Neural cell (in vitro differentiated cells): Measurements from ENCODE around the gene MSANTD2. TPM values are rescaled to one million over a fixed set of nuclear protein-coding genes. Genes with fewer than 3 reads are reported as not detected.

Source experiments
- H2AFZ ChIP-seq: fragments of 200-600, 300-800 bp; sonication (generic), shearing (Covaris generic); 2 replicates; pipeline ENCODE4 v1.6.0; 2014; ENCODE audit warnings: low read depth, mild to moderate bottlenecking, antibody characterized with exemption, low read length, moderate library complexity
- H3F3A ChIP-seq: fragments of 200-600 bp; shearing (Covaris generic); 2 replicates; pipeline ENCODE4 v1.6.1; 2016; ENCODE audit warnings: mild to moderate bottlenecking, moderate library complexity, mixed read lengths, antibody characterized with exemption, low read length; ENCODE audit not compliant: insufficient read depth, poor library complexity, severe bottlenecking
- H3K27ac ChIP-seq: fragments of 200-600, 300-800 bp; sonication (generic), shearing (Covaris generic); 2 replicates; pipeline ENCODE4 v1.5.1; 2014; ENCODE audit warnings: mild to moderate bottlenecking, low read length, moderate library complexity
- H3K27me3 ChIP-seq: fragments of 300-800, 200-600 bp; sonication (generic), shearing (Covaris generic); 2 replicates; pipeline ENCODE4 v1.6.0; 2014; ENCODE audit warnings: mild to moderate bottlenecking, low read depth, low read length, moderate library complexity; ENCODE audit not compliant: insufficient read depth
- H3K36me3 ChIP-seq: fragments of 300-800, 200-600 bp; sonication (generic), shearing (Covaris generic); 2 replicates; pipeline ENCODE4 v1.5.1; 2014; ENCODE audit warnings: mild to moderate bottlenecking, antibody characterized with exemption, low read length, moderate library complexity; ENCODE audit not compliant: insufficient read depth
- H3K4me2 ChIP-seq: fragments of 300-800, 200-600 bp; sonication (generic), shearing (Covaris generic); 2 replicates; pipeline ENCODE4 v1.6.0; 2014; ENCODE audit warnings: mild to moderate bottlenecking, low read length
- H3K4me3 ChIP-seq: fragments of 300-800, 200-600 bp; sonication (generic), shearing (Covaris generic); 2 replicates; pipeline ENCODE4 v1.5.1; 2014; ENCODE audit warnings: mild to moderate bottlenecking, low read length, moderate library complexity
- H3K79me2 ChIP-seq: fragments of 200-600 bp; shearing (Covaris generic); replicated peaks from 2 replicates; pipeline ENCODE4 v1.6.0; 2014; ENCODE audit warnings: mild to moderate bottlenecking, low read length, moderate library complexity; ENCODE audit not compliant: insufficient read depth
- H3K9ac ChIP-seq: fragments of 300-800, 200-600 bp; sonication (generic), shearing (Covaris generic); 2 replicates; pipeline ENCODE4 v1.6.1; 2016; ENCODE audit warnings: mild to moderate bottlenecking, low read length, mixed read lengths
- H3K9me2 ChIP-seq: fragments of 200-600 bp; shearing (Covaris generic); 2 replicates; pipeline ENCODE4 v1.6.1; 2016; ENCODE audit warnings: mild to moderate bottlenecking, low read length, mixed read lengths; ENCODE audit not compliant: insufficient read depth
- H3K9me3 ChIP-seq: fragments of 200-600, 300-800 bp; sonication (generic), shearing (Covaris generic); 2 replicates; pipeline ENCODE4 v1.6.1; 2016; ENCODE audit warnings: mild to moderate bottlenecking, mixed run types, low read length, moderate library complexity, mixed read lengths
- H4K20me1 ChIP-seq: fragments of 200-600 bp; shearing (Covaris generic); 2 replicates; pipeline ENCODE4 v1.6.1; 2016; ENCODE audit warnings: mild to moderate bottlenecking, mixed run types; ENCODE audit not compliant: insufficient read depth
- EP300 ChIP-seq: fragments of 450-650 bp; conservative IDR thresholded peaks from 2 replicates; pipeline ENCODE4 v1.6.1; 2014; ENCODE audit warnings: antibody characterized with exemption, mild to moderate bottlenecking, moderate library complexity; ENCODE audit not compliant: poor library complexity, severe bottlenecking
- EZH2 ChIP-seq: fragments of 200-600, 300-800 bp; shearing (Covaris generic), sonication (generic); IDR thresholded peaks from 2 replicates; pipeline ENCODE4 v1.6.1; 2014; ENCODE audit warnings: antibody characterized with exemption, low read length, borderline replicate concordance, mild to moderate bottlenecking; ENCODE audit not compliant: insufficient read depth, poor library complexity, severe bottlenecking
- MXI1 ChIP-seq: fragments of 450-650 bp; conservative IDR thresholded peaks from 2 replicates; pipeline ENCODE4 v1.6.1; 2014; ENCODE audit warnings: antibody characterized with exemption, mild to moderate bottlenecking; ENCODE audit not compliant: poor library complexity, severe bottlenecking
- POLR2AphosphoS5 ChIP-seq: IDR thresholded peaks from 2 replicates; pipeline ENCODE4 v1.6.1; 2012
- RAD21 ChIP-seq: fragments of 450-650 bp; conservative IDR thresholded peaks from 2 replicates; pipeline ENCODE4 v1.6.1; 2014; ENCODE audit warnings: antibody characterized with exemption, mild to moderate bottlenecking, moderate library complexity
- SMC3 ChIP-seq: fragments of 450-650 bp; conservative IDR thresholded peaks from 2 replicates; pipeline ENCODE4 v1.6.1; 2014; ENCODE audit warnings: antibody characterized with exemption, mild to moderate bottlenecking, moderate library complexity; ENCODE audit not compliant: poor library complexity
- TAF1 ChIP-seq: IDR thresholded peaks from 2 replicates; pipeline ENCODE4 v1.6.1; 2012; ENCODE audit warnings: low read depth
- polyA plus RNA-seq: library from polyadenylated mRNA; depleted of rRNA; stranded (reverse); fragments of >200 nt; gene quantifications from 2 replicates; pipeline ENCODE4 v1.2.3, GENCODE V29; 2014
- TF ChIP-seq, protein P1 (sequence below): fragments of 450-650 bp; IDR thresholded peaks from 2 replicates; pipeline ENCODE4 v1.5.1; 2014; ENCODE audit warnings: antibody characterized with exemption, mild to moderate bottlenecking, moderate library complexity; ENCODE audit not compliant: poor library complexity, severe bottlenecking
- TF ChIP-seq, protein P2 (sequence below): IDR thresholded peaks from 2 replicates; pipeline ENCODE4 v1.6.1; 2012; ENCODE audit warnings: borderline replicate concordance

Gene MSANTD2
- polyA plus RNA-seq, 1 donor from 2014 or later = 45.3 TPM

DNA sequence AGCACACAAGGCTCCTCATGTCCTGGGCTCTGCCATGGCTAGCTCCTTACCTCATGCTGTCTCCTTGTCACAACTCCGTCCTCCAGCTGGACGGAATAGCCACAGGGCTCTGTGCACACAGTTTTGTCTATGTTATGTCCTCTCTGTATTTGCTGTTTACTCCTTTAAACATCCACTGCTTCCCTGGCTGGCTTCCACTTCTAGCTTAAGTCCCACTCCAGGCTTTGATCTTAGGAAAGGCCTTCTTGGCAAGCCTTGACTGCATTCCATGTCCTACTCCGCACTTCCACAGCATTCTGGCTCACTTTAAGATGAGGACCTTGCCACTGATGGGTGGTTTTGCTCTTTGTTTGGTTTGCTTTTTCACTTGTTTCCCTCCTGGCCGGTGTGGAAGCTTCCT lies 42.1 kb upstream of the MSANTD2 start:
- no peaks in the 10 kb centered on the region for H3K9me3 ChIP-seq
- no peak overlapping the region for H2AFZ ChIP-seq
- no peaks in the 10 kb centered on the region for H3K9me2 ChIP-seq
- H3F3A ChIP-seq = no peaks in the 10 kb centered on the region
- no peak overlapping the region for H3K9ac ChIP-seq
- H3K4me3 ChIP-seq = no peak overlapping the region
- no peak overlapping the region for H3K27ac ChIP-seq
- H3K79me2 ChIP-seq = no peaks in the 10 kb centered on the region
- H3K36me3 ChIP-seq = no peaks in the 10 kb centered on the region
- no peaks in the 10 kb centered on the region for H4K20me1 ChIP-seq
- TF ChIP-seq, protein P1, sequence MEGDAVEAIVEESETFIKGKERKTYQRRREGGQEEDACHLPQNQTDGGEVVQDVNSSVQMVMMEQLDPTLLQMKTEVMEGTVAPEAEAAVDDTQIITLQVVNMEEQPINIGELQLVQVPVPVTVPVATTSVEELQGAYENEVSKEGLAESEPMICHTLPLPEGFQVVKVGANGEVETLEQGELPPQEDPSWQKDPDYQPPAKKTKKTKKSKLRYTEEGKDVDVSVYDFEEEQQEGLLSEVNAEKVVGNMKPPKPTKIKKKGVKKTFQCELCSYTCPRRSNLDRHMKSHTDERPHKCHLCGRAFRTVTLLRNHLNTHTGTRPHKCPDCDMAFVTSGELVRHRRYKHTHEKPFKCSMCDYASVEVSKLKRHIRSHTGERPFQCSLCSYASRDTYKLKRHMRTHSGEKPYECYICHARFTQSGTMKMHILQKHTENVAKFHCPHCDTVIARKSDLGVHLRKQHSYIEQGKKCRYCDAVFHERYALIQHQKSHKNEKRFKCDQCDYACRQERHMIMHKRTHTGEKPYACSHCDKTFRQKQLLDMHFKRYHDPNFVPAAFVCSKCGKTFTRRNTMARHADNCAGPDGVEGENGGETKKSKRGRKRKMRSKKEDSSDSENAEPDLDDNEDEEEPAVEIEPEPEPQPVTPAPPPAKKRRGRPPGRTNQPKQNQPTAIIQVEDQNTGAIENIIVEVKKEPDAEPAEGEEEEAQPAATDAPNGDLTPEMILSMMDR = no peak
- TF ChIP-seq RAD21 (no peak), EP300 (no peak)
- H3K4me2 ChIP-seq = no peak overlapping the region
- peaks cover 73% of the 10 kb centered on the region for H3K27me3 ChIP-seq

DNA sequence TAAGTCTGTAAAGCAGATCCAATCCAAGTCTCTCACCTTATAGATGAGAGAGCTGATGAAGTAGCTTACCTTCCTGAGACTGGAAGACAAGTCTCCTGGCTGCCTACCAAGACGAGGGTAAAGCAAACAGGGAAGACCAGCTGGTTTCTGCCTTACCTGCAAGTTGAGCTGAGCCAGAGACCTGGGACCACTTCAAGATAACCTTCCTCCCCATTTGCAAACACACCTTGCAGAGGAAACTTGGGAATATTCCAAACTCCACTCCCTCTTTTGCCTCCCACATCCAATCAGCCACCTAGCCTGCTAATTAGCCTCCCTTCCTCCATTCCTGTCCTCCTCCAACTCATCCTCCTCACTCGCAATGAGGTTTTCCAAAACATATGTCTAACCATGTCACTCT lies 41.6 kb upstream of the MSANTD2 start:
- no peak overlapping the region for H3K27ac ChIP-seq

DNA sequence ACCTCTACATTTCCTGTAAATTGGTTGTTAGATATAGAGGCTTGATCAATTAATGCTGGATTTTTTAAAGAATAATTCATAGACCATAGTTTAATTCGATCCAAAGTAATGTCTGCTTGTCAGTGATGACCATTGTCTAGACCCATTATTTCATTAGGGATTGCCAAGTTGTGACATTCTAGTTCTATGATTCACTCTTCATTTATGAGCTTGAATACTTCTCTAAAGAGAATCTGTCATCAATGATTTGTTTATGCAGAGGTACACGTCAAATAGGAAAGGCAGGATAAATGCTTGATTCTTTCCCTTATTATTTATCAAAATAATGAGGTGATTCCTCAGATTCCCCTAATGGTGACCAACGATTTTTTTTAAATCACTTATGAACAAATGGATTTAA lies 41.0 kb upstream of the MSANTD2 start:
- Histone ChIP-seq H3K27me3 (peaks cover 73% of the 10 kb centered on the region), H3K4me2 (no peak overlapping the region), H3K9me2 (no peaks in the 10 kb centered on the region), H3F3A (no peaks in the 10 kb centered on the region), H3K36me3 (no peaks in the 10 kb centered on the region), H3K4me3 (no peak overlapping the region), H3K9me3 (no peaks in the 10 kb centered on the region), H3K9ac (no peak overlapping the region), H3K27ac (no peak overlapping the region), H2AFZ (no peak overlapping the region), H3K79me2 (no peaks in the 10 kb centered on the region), H4K20me1 (no peaks in the 10 kb centered on the region)
- TF ChIP-seq, protein P1 = no peak
- no peak for TF ChIP-seq MXI1
- no peak for TF ChIP-seq RAD21
- TF ChIP-seq TAF1 = no peak
- TF ChIP-seq, protein P2, sequence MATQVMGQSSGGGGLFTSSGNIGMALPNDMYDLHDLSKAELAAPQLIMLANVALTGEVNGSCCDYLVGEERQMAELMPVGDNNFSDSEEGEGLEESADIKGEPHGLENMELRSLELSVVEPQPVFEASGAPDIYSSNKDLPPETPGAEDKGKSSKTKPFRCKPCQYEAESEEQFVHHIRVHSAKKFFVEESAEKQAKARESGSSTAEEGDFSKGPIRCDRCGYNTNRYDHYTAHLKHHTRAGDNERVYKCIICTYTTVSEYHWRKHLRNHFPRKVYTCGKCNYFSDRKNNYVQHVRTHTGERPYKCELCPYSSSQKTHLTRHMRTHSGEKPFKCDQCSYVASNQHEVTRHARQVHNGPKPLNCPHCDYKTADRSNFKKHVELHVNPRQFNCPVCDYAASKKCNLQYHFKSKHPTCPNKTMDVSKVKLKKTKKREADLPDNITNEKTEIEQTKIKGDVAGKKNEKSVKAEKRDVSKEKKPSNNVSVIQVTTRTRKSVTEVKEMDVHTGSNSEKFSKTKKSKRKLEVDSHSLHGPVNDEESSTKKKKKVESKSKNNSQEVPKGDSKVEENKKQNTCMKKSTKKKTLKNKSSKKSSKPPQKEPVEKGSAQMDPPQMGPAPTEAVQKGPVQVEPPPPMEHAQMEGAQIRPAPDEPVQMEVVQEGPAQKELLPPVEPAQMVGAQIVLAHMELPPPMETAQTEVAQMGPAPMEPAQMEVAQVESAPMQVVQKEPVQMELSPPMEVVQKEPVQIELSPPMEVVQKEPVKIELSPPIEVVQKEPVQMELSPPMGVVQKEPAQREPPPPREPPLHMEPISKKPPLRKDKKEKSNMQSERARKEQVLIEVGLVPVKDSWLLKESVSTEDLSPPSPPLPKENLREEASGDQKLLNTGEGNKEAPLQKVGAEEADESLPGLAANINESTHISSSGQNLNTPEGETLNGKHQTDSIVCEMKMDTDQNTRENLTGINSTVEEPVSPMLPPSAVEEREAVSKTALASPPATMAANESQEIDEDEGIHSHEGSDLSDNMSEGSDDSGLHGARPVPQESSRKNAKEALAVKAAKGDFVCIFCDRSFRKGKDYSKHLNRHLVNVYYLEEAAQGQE = no peak
- no peak for TF ChIP-seq EP300
- no peak for TF ChIP-seq EZH2
- TF ChIP-seq SMC3 = no peak
- TF ChIP-seq POLR2AphosphoS5 = no peak

More for the DNA sequence above, 41.6 kb upstream of the MSANTD2 start:
- Histone ChIP-seq H4K20me1 (no peaks in the 10 kb centered on the region), H2AFZ (no peak overlapping the region), H3K4me3 (no peak overlapping the region), H3K79me2 (no peaks in the 10 kb centered on the region), H3K27me3 (peaks cover 73% of the 10 kb centered on the region), H3K9ac (no peak overlapping the region), H3K36me3 (no peaks in the 10 kb centered on the region), H3K9me3 (no peaks in the 10 kb centered on the region), H3K4me2 (no peak overlapping the region), H3K9me2 (no peaks in the 10 kb centered on the region), H3F3A (no peaks in the 10 kb centered on the region)
- no peak for TF ChIP-seq RAD21
